Ovary (tissue), 3 donors: Measurements from ENCODE around the gene OCEL1.

Experiments used
- CTCF ChIP-seq, 3 donors: fragments of 450-650 bp in 2 of 3; fragments of 200-600 bp in 1 of 3; IDR thresholded peaks; one replicate each; pipeline versions ENCODE4 v1.5.1 to v1.8.0; 2016 to 2022; ENCODE audit warnings: antibody characterized with exemption in 3 of 3, mild to moderate bottlenecking in 1 of 3
- EP300 ChIP-seq: sonication (generic); formaldehyde crosslinking; IDR thresholded peaks from one replicate; pipeline ENCODE4 v1.6.1; 2017; ENCODE audit warnings: antibody characterized with exemption
- POLR2A ChIP-seq: fragments of 450-650 bp; IDR thresholded peaks from one replicate; pipeline ENCODE4 v1.6.1; 2017; ENCODE audit warnings: antibody characterized with exemption, mild to moderate bottlenecking, moderate library complexity
- donor health status: DM: no; HTN: no; CAD: no.

GRCh38 chr19:17245535-17245984 lies 19.5 kb downstream of the OCEL1 start, which contains the start of gene NR2F6:
- no peak for TF ChIP-seq CTCF (IDR thresholded peaks at IDR 0.05)
- no peak for TF ChIP-seq EP300
- TF ChIP-seq POLR2A = no peak
